HPDE6-E6E7 (cell line): Measurements from ENCODE around the gene ARHGAP1.
"Not testable (repeated sequence)": the region's sequence is repeated elsewhere in the genome, so short reads cannot be mapped to it uniquely, and the experiment has no call there.

Experiments
- DNase-seq: peaks from one replicate; pipeline ENCODE4 v3.0.0; 2011; ENCODE audit warnings: missing footprints; ENCODE audit errors: extremely low spot score

Gene ARHGAP1

DNA sequence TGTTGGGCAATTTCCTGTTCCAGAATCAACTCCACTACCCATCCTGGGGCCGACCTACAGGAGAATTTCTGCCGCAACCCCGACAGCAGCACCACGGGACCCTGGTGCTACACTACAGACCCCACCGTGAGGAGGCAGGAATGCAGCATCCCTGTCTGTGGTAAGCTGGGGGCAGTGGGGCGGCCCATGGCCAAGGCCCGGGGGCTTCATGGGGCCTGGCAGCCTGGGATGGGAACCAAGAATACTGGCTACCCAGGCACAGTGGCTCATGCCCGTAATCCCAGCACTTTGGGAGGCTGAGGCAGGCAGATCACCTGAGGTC lies 22.9 kb upstream of the ARHGAP1 start:
- no peak for DNase-seq

DNA sequence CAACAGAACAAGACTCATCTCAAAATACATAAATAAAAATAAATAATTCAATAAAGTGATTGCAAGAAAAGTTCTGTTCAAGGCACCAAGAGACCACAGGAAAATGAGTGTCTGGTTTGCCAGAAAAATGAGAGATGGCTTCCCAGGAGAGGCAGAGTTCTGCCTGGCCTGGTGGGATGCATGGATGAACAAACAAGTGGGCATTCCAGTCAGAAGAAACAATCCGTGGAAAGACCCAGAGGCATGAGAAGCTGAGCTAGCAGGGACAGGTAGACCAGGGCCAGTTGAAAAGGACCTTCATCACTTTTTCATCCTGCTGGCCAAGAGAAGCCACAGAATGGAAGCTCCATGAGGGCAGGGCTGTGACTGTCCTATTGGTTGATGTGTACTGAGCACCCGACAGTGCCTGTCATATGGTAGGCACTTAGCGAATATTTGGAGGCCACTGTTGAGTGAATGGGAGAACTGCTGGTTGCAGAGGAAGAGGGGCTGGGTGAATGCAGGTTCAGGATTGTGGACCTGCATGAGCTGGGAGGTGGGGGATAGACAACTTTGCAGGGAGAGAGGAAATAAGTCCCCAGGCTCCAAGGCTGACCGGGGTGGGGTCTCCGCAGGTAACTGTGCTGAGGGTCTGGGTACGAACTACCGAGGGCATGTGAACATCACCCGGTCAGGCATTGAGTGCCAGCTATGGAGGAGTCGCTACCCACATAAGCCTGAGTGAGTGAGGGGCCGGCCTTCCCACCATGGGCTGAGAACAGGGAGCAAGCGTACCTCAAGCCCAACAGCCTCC lies 22.3 kb upstream of the ARHGAP1 start:
- no peak for DNase-seq

DNA sequence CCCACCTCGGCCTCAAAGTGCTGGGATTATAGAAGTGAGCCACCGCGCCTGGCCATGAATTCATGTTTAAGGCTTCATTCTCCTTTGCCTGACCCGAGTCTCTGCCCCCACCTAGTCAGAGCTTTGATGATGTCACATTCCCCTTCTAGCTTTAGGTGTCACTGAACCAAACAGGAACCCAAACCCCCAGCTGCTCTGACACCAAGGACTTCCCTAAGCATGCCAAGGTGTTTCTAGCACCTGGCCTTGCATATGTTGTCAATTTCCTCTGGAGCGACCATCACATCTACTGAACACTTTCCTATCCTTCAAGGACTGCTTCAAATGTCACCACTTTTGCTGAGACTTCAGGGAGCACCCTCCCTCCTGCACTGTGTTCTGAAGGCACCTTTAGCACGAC lies 20.9 kb upstream of the ARHGAP1 start:
- no peak for DNase-seq

DNA sequence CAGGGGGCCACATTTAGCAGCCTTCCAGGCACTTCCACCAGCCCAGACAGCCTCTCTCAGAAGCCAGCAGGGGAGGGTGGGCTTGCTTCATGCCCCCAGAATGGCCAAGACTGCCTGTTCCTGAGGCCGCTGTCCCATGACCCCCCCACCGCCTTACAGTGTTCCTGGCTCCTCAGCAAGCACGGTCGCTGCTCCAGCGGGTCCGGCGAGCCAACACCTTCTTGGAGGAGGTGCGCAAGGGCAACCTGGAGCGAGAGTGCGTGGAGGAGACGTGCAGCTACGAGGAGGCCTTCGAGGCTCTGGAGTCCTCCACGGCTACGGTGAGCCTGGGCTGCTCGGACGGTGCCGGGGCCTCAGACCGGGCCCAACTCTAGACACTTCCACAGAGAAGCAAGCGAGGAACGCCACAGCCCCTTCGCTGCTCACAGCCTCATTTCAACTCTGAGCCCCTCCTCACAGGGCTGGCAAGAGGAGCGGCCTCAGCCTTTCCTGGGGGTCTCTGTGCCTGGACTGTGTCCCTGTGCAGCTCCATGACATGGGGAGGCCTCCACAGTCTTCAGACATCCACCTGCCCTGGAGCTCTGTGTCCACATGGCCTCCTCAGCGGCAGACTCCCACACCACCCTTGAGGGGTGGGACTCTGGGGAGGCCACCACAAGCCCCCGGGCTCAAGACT lies 19.3 kb upstream of the ARHGAP1 start:
- DNase-seq = no peak

DNA sequence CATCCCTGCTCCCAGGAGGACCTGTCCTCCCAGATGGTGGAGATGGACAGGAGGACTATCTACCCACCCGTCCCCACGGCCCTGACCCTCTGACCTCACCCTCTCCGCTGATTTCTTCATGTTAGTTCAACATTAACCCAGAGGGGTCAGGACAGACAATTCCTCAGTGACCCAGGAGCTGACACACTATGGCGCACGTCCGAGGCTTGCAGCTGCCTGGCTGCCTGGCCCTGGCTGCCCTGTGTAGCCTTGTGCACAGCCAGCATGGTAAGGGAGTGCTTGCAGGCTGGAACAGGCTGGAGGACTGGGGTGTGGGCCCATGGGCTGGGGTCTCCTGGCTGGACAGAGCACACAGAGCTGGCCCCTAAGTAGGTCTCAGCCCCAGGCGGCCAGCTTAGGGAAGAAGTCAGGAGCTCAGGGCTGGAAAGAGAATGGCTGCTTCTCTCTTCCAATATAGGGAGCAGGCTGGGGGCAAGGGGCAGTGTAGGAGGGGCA lies 18.7 kb upstream of the ARHGAP1 start, which contains the start of gene F2:
Gene F2, plus strand, starts transcription at position 166 of the 495 bp plus-strand sequence. Its CDS starts 23 bp downstream, at position 189.
- DNase-seq = no peak

DNA sequence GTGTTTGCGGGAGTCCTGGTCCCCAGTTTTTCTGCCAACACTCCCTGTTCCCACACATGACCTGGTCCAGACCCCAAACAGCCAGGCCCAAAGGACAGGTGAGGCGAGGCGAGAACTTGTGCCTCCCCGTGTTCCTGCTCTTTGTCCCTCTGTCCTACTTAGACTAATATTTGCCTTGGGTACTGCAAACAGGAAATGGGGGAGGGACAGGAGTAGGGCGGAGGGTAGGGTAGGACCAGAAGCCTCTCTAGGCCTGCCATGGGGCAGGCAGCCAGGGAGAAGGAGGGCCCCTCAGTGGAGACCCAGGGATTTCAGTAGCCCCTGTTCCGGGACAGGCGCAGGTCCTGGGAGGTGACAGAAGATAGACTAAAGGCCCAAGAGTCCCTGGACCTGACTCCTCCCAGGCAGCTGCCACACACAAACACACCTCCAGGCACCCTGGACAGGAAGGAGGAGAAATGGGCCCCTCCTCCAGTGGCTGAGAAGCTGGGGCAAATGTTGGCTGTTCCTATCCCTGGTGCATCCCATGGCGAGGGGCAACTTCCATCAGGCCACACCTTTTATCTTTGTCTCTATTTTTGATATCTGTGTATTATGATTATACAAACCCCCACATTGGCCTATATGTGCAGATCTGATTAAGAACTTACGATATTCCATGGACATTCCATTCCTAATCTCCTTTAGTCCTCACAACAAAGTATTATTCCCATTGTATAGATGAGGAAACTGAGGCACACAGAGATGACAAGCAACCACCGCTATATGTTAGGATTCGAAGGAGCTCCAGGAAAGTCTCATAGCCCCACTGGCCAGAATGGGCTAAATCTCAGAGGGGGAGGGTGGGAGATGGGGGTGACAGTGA lies 18.0 kb upstream of the ARHGAP1 start:
- DNase-seq = no peak

DNA sequence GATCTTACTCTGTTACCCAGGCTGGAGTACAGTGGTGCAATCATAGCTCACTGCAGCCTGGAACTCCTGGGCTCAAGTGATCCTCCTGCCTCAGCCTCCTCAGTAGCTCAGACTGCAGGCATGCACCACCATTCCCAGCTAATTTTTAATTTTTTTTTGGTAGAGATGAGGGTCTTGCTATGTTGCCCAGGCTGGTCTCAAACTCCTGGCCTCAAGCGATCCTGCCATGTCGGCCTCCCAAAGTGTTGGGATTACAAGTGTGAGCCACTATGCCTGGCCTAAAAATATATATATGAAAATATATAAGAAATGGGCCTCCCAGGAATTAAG lies 17.4 kb upstream of the ARHGAP1 start:
- DNase-seq = not testable (repeated sequence)

DNA sequence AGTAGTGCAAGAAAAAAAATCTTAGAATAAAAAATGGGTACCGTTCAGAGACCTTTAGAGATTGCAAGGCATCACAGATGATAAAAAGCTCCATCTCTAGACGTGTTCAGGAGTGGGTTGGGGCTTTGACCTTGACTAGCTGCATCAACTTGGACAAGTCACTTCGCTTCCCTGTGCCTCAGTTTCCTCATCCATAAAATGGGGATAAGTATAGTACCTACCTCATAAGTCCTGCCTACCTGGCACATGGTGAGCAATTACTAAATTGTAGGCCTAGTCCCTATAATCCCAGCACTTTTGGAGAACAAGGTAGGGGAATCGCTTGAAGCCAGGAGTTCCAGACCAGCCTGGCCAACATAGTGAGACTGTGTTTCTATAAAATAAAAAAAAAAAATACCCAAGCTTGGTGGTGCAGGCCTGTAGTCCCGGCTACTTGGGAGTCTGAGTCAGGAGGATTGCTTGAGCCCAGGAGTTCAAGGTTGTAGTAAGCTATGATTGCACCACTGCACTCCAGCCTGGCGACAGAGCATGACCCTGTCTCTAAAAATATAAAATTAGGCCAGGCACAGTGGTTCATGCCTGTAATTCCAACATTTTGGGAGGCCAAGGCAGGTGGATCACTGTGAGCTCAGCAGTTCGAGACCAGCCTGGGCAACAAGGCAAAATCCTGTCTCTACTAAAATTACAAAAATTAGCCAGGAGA lies 12.6 kb upstream of the ARHGAP1 start:
- DNase-seq = no peak

DNA sequence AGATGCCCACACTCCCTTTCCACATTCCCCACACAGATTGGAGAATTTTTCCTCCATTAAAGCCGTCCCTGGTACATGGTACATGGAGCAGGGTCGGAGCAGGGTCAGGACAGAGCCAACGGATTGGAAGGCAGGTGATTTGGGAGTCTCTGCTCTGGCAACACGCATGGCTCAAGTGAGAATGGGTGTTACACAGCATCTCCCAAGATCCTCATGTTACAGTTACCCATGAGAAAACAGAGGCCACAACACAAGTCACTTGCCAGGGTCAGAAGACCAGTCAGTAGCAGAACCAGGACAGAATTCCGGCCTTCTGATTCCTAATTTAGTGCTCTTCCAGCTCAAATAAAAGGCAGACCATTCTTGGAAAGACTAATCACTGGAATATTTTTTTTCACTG lies 10.9 kb upstream of the ARHGAP1 start:
- no peak for DNase-seq

DNA sequence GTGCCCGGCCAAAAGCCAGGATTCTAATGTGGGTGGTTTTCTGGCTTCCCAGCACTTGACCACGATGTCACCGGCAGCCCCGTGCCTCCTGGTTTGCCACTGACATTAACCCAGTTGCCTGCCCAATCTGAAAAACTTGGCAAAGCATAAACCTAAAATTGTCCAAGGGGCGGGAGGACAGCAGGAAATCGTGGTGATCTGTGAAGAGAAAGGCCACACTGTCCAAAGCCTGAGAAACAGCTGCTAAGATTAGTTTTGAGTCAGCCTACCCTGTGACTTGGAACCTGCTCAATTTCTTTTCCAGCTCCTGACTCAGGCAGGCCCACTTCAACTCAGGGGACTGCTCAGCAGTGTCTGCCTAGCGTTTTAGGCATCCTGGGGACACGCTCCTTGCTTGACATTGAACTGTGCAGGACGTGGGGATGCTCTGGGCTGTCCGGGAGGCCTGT lies 10.4 kb upstream of the ARHGAP1 start:
- DNase-seq = no peak

DNA sequence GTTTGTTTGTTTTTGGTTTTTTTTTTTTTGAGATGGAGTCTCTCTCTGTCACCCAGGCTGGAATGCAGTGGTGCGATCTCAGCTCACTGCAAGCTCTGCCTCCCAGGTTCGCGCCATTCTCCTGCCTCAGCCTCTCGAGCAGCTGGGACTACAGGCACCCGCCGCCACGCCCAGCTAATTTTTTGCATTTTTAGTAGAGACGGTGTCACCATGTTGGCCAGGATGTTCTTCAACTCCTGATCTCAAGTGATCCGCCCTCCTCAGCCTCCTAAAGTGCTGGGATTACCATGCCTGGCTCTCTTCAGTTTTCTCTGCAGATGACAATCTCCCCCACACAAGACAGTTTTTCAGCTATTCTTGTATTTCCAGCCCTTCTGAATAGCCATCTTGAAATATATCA lies 8.9 kb upstream of the ARHGAP1 start:
- not testable (repeated sequence) for DNase-seq

DNA sequence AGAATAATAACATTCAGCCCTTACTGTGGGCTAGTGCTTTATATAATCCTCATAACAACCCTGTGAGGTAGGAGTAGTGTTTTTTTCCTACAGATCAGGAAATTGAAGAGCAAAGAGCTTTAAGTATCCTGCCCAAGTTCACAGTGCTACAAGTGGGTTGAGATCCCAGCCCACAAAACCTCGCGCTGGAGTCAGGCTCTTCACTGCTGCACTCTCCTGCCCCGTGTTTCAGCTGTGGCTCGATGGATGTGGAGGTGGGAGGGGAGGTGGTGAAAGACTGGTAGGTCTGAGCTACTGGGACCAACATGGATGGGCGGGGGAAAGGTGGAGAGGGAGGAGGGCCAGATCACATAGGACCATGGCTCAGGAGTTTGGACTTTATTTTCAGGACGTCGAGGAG lies 6.5 kb upstream of the ARHGAP1 start:
- DNase-seq = no peak

DNA sequence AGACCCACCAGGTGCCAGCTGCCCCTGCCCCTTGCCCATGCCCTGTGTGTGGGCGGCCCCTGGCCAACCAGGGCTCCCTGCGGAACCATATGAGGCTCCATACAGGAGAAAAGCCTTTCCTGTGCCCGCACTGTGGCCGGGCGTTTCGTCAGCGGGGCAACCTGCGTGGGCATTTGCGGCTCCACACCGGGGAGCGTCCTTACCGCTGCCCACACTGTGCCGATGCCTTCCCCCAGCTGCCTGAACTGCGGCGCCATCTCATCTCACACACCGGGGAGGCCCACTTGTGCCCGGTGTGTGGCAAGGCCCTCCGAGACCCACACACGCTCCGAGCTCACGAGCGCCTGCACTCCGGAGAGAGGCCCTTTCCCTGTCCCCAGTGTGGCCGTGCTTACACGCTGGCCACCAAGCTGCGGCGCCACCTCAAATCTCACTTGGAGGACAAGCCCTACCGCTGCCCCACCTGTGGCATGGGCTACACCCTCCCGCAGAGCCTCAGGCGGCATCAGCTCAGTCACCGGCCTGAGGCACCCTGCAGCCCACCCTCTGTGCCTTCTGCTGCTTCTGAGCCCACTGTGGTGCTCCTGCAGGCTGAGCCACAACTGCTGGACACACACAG lies 4.8 kb upstream of the ARHGAP1 start:
- no peak for DNase-seq

DNA sequence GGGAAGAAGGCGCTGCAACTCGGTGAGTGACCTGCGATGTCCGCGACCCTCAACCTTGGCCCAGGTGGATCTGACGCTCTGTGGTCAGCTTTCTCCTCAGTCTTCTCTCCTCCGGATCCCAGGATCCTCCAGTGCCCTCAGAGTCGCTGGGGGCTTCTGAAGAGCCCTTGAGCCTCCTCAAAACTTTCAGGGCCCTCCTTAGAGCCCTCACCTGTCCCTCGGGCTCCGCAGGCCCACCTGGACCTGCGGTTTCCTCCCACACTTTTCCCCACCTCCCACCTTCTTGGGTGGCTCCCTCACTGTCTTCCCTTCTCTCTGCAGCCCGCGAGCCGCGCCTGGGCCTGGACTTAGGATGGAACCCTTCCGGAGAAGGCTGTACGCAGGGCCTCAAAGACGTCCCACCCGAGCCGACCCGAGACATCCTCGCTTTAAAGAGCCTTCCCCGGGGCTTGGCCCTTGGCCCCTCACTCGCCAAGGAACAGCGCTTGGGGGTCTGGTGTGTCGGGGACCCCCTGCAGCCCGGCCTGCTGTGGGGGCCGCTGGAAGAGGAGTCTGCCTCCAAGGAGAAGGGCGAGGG lies 747 bp upstream of the ARHGAP1 start:
- DNase-seq = no peak

DNA sequence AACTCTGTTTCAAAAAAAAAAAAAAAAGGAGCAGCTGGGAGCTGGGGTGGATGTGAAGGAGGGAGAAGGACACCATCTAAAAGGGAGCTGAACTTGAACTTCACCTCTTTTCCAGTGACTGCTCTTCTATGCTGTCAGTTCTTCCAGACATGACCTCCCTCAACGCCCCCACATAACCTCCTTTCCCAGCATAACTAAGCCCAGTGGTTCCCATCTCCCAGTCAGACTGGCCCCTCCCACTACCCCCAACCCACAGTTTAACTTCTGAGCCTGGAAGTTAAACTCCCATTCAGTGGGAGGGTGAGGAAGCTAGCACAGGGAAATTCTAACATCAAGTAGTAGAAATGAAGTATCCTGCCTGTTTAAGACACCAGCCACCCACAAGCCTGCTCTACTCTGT lies 1.8 kb downstream of the ARHGAP1 start:
- DNase-seq = no peak

DNA sequence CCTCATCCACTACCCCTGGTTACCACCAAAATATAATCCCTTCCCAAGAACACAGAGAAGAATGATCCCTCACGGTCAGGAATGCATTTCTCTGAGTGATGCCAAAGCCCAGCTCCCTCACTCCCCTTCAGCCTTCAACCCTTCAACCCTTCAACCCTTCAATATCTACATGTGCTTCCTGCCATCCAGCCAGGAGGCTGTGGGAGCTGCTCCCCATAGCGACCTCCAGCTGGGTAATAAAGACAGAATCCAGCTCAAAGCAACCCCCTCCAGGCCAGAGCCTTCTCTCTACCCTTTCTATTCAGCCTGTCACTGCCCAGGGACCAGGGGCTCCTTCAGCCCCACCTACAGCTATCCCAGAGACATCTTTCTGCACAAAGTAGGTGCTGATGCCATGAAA lies 2.7 kb downstream of the ARHGAP1 start:
- no peak for DNase-seq

DNA sequence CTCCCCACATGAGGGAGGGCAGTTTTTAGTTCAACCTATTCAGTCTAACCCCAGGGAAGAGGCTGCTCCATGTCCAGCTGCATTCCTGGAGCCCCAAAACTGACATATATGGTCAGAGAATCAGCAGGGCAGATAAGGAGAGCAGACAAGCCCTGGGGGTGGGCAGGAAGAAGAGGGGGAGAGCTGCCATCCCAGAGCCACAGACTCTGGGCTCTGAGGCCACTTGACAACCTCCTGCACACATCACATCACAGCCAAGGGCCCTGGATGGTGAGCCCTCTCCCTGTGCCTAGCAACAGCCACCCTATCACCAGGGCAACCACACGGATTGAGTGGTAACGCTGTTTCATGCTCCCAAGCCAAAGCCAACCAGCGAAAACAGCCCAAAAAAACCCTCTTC lies 3.1 kb downstream of the ARHGAP1 start:
- DNase-seq = no peak

DNA sequence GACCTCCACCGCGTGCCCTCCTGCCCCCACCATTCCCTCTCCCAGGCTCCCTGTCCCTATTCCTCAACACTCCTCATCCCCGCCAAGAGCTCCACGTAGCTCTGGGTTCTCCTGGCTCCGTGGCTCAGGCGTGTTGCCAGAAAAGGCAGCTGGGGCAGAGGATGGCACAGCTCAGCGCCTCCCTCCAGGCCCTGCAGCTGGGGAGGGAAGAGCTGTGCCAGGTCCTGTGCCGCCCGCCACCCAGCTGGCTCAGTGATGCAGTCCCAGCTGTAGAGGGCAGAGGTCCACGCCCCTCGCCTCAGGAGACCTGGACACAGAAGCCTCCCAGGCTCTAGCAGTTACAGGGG lies 4.2 kb downstream of the ARHGAP1 start:
- DNase-seq = no peak

DNA sequence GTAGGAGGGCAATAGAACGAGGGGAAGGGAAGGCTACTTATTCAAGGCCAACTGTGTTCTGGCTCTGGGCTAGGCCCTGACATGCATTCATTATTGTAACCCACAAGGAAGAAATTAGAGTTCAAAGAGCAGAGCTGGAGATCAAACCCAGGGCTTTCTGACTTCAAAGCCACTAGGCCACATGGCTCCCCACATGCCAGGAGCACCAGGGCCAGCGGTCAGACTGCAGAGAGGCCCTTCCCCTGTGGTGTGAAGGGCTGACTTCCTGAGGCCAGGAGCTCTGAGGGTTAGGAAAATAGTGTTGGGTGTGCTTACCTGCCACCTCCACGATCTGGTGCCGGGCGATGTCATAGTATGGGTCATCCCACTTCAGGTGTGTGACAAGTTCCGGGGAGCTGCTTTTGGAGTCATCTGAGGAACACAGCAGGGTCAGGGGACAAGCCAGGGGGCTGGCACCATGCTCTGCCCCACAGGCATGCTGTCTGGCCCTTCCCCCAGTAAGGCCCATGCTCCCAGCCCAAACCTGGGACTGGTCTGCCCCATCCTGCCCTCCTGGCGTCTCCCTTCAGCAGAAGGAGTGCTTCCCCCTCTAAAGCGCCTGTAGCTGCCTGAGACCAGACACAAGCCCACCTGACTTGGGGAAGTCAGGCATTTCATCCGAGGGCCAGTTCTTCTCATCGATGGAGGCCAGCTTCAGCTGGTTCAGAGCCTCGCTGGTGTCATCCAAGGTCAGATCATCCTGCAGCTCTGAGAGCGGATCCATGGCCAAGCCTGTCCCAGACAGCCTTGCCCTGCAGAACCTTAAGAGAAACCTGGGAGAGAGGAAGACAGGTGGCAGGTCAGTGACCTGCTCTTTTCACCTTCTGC lies 4.8 kb downstream of the ARHGAP1 start:
- no peak for DNase-seq

DNA sequence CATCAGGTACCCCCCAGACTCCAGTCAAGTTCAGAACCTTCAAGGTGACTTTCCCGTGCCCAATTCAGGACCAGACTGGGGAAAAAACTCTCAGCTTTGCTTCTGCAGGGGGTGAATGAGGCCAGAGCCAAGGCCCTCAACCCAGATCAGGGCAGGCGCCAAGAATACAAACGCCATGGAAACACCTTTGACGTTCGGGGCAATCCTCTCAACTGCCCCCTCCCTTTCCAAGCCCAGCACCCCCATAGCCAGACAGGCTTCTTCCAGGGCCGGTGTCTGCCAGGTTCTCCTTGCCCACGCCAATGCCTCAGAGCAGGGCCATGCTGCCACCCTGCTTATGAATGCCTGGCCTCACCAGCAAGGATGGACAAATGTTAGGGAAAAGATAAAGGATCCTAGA lies 5.8 kb downstream of the ARHGAP1 start:
- no peak for DNase-seq
